K562 (cell line): ENCODE measurements around the gene ZNF628. TPM values are rescaled to one million over a fixed set of nuclear protein-coding genes. Genes with fewer than 3 reads are reported as not detected.
A peak's percentile ranks its signal among the peaks of the same experiment; 100 is the strongest.

Experiments
- CBFA2T2 ChIP-seq: fragments of 450-650 bp; conservative IDR thresholded peaks from 2 replicates; pipeline ENCODE4 v1.6.1; 2017; ENCODE audit warnings: mild to moderate bottlenecking
- CEBPB ChIP-seq: fragments of 450-650 bp; IDR thresholded peaks from 2 replicates; pipeline ENCODE4 v1.6.1; 2016; ENCODE audit warnings: missing genetic modification characterization, missing compliant biosample characterization
- CREB1 ChIP-seq, 2 experiments: sonication (generic) in 1 of 2; formaldehyde crosslinking in 1 of 2; IDR thresholded peaks; 2 replicates each; pipeline versions ENCODE4 v1.6.1 to v1.8.0; 2012 to 2022; ENCODE audit warnings: inconsistent platforms in 1 of 2, mild to moderate bottlenecking in 1 of 2, missing genetic modification reagents in 1 of 2, moderate library complexity in 1 of 2
- CREBBP ChIP-seq: IDR thresholded peaks from one replicate; pipeline ENCODE4 v1.6.1; 2012; ENCODE audit warnings: low read depth, mild to moderate bottlenecking, control low read depth, inconsistent platforms, low read length
- EP300 ChIP-seq: IDR thresholded peaks from 2 replicates; pipeline ENCODE4 v1.6.1; 2012; ENCODE audit warnings: low read length, improper control_type of control experiment
- KDM4B ChIP-seq, 2 experiments: fragments of 450-650 bp in 1 of 2; sonication (generic) in 1 of 2; IDR thresholded peaks; 2 replicates each; pipeline ENCODE4 v1.6.1; 2016 to 2017; ENCODE audit warnings: borderline replicate concordance in 2 of 2, antibody characterized with exemption in 1 of 2, low read depth in 1 of 2, mild to moderate bottlenecking in 1 of 2
- NR2C1 ChIP-seq, 2 experiments: fragments of 450-650 bp; IDR thresholded peaks; 2 replicates each; pipeline ENCODE4 v1.6.1; 2017; ENCODE audit warnings: mild to moderate bottlenecking in 2 of 2, antibody characterized with exemption in 1 of 2, inconsistent platforms in 1 of 2, missing compliant biosample characterization in 1 of 2, missing genetic modification characterization in 1 of 2
- PCBP2 ChIP-seq: fragments of 200-400 bp; formaldehyde crosslinking; IDR thresholded peaks from 2 replicates; pipeline ENCODE4 v1.6.1; 2018; ENCODE audit warnings: low read length, low read depth, mild to moderate bottlenecking, moderate library complexity; ENCODE audit not compliant: poor library complexity, severe bottlenecking
- POLR2B ChIP-seq: fragments of 450-650 bp; IDR thresholded peaks from 2 replicates; pipeline ENCODE4 v1.6.1; 2018; ENCODE audit warnings: low read depth; ENCODE audit not compliant: partially characterized antibody
- RNF219 ChIP-seq: fragments of 250-450 bp; sonication (Bioruptor Pico); IDR thresholded peaks from 2 replicates; pipeline ENCODE4 v1.5.0; 2022; ENCODE audit warnings: mild to moderate bottlenecking
- SLC30A9 ChIP-seq: fragments of 250-450 bp; sonication (Bioruptor Pico); IDR thresholded peaks from 2 replicates; pipeline ENCODE4 v1.8.0; 2022; ENCODE audit warnings: mild to moderate bottlenecking, moderate library complexity
- SMAD3 ChIP-seq: fragments of 450-650 bp; formaldehyde crosslinking; conservative IDR thresholded peaks from 2 replicates; pipeline ENCODE4 v1.4.0; 2020; ENCODE audit warnings: mild to moderate bottlenecking
- SRSF9 ChIP-seq: fragments of 200-400 bp; formaldehyde crosslinking; IDR thresholded peaks from 2 replicates; pipeline ENCODE4 v1.6.1; 2017; ENCODE audit warnings: low read depth, low read length, borderline replicate concordance
- ZBTB17 ChIP-seq: fragments of 450-650 bp; formaldehyde crosslinking; IDR thresholded peaks from 2 replicates; pipeline ENCODE4 v1.4.0; 2020; ENCODE audit warnings: mild to moderate bottlenecking
- ZNF311 ChIP-seq: fragments of 250-450 bp; sonication (Bioruptor Pico); IDR thresholded peaks from 2 replicates; pipeline ENCODE4 v1.4.0; 2020; ENCODE audit warnings: mild to moderate bottlenecking, moderate library complexity
- ZNF431 ChIP-seq: sonication (generic); formaldehyde crosslinking; IDR thresholded peaks from 2 replicates; pipeline ENCODE4 v1.8.0; 2022; ENCODE audit warnings: mild to moderate bottlenecking, missing genetic modification reagents
- ZNF780A ChIP-seq: fragments of 250-450 bp; sonication (Bioruptor Pico); IDR thresholded peaks from 2 replicates; pipeline ENCODE4 v1.5.0; 2021; ENCODE audit warnings: mild to moderate bottlenecking
- polyA plus RNA-seq, 8 experiments: library from polyadenylated mRNA; depleted of rRNA in 4 of 8; stranded (reverse) in 5 of 8; unstranded in 3 of 8; fragments of >200 nt; fragmentation: Nextera tagmentation in 2 of 8; fragmentation: Illumina TruSeq in 1 of 8; extraction: Ambion mirVana in 2 of 8; extraction: Trizol in 1 of 8; gene quantifications; 2 replicates each; pipeline versions ENCODE4 v1.2.1 to v1.2.3, GENCODE V29; 2011 to 2014; ENCODE audit warnings: inconsistent platforms in 1 of 8, missing spikeins in 1 of 8
- total RNA-seq, 7 experiments: library from RNA; depleted of rRNA in 6 of 7; stranded (reverse); fragments of >200 nt in 6 of 7; fragmentation: Illumina TruSeq in 2 of 7; extraction: Trizol in 2 of 7; gene quantifications; 2 replicates each; pipeline versions ENCODE4 v1.2.1 to v1.2.3, GENCODE V29; 2011 to 2021; ENCODE audit warnings: low replicate concordance in 1 of 7
- TF ChIP-seq, protein P1 (sequence below): fragments of 250-450 bp; sonication (Bioruptor Pico); IDR thresholded peaks from 2 replicates; pipeline ENCODE4 v1.4.0; 2020; ENCODE audit warnings: mild to moderate bottlenecking, moderate library complexity
- TF ChIP-seq, protein P2 (sequence below): fragments of 250-450 bp; sonication (Bioruptor Pico); IDR thresholded peaks from 2 replicates; pipeline ENCODE4 v1.8.0; 2021; ENCODE audit warnings: moderate library complexity, mild to moderate bottlenecking, inconsistent platforms
- TF ChIP-seq, protein P3 (sequence below): sonication (generic); formaldehyde crosslinking; IDR thresholded peaks from 2 replicates; pipeline ENCODE4 v1.8.1; 2023; ENCODE audit warnings: mild to moderate bottlenecking, missing genetic modification reagents

ZNF628 gene
- total and polyA plus RNA-seq, 9 of the 15 experiments (the other 6 are each of a cell fraction or from before 2014, with no cell fraction given), result 0.13 to 13.6 (median 2.2) TPM; not detected in 3

- no peak for TF ChIP-seq ZNF311 (CRISPR knock-in tag)
- TF ChIP-seq, protein P1, sequence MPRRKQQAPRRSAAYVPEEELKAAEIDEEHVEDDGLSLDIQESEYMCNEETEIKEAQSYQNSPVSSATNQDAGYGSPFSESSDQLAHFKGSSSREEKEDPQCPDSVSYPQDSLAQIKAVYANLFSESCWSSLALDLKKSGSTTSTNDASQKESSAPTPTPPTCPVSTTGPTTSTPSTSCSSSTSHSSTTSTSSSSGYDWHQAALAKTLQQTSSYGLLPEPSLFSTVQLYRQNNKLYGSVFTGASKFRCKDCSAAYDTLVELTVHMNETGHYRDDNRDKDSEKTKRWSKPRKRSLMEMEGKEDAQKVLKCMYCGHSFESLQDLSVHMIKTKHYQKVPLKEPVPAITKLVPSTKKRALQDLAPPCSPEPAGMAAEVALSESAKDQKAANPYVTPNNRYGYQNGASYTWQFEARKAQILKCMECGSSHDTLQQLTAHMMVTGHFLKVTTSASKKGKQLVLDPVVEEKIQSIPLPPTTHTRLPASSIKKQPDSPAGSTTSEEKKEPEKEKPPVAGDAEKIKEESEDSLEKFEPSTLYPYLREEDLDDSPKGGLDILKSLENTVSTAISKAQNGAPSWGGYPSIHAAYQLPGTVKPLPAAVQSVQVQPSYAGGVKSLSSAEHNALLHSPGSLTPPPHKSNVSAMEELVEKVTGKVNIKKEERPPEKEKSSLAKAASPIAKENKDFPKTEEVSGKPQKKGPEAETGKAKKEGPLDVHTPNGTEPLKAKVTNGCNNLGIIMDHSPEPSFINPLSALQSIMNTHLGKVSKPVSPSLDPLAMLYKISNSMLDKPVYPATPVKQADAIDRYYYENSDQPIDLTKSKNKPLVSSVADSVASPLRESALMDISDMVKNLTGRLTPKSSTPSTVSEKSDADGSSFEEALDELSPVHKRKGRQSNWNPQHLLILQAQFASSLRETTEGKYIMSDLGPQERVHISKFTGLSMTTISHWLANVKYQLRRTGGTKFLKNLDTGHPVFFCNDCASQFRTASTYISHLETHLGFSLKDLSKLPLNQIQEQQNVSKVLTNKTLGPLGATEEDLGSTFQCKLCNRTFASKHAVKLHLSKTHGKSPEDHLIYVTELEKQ (CRISPR knock-in tag), result no peak
- no peak for TF ChIP-seq SMAD3 (CRISPR knock-in tag)
- no peak for TF ChIP-seq RNF219 (CRISPR knock-in tag)
- TF ChIP-seq NR2C1 (IDR thresholded peaks at IDR 0.05), result no peak
- TF ChIP-seq NR2C1 (tag; IDR thresholded peaks at IDR 0.05), result no peak
- no peak for TF ChIP-seq SRSF9
- no peak for TF ChIP-seq KDM4B (IDR thresholded peaks at IDR 0.05; ENCODE audit: borderline replicate concordance in 2 of 2, low read depth in 1 of 2)
- TF ChIP-seq, protein P2, sequence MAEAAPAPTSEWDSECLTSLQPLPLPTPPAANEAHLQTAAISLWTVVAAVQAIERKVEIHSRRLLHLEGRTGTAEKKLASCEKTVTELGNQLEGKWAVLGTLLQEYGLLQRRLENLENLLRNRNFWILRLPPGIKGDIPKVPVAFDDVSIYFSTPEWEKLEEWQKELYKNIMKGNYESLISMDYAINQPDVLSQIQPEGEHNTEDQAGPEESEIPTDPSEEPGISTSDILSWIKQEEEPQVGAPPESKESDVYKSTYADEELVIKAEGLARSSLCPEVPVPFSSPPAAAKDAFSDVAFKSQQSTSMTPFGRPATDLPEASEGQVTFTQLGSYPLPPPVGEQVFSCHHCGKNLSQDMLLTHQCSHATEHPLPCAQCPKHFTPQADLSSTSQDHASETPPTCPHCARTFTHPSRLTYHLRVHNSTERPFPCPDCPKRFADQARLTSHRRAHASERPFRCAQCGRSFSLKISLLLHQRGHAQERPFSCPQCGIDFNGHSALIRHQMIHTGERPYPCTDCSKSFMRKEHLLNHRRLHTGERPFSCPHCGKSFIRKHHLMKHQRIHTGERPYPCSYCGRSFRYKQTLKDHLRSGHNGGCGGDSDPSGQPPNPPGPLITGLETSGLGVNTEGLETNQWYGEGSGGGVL (CRISPR knock-in tag), result no peak
- TF ChIP-seq, protein P3, sequence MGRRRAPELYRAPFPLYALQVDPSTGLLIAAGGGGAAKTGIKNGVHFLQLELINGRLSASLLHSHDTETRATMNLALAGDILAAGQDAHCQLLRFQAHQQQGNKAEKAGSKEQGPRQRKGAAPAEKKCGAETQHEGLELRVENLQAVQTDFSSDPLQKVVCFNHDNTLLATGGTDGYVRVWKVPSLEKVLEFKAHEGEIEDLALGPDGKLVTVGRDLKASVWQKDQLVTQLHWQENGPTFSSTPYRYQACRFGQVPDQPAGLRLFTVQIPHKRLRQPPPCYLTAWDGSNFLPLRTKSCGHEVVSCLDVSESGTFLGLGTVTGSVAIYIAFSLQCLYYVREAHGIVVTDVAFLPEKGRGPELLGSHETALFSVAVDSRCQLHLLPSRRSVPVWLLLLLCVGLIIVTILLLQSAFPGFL (CRISPR knock-in tag), result no peak
- TF ChIP-seq CEBPB (tag), result no peak
- TF ChIP-seq EP300, result no peak
- TF ChIP-seq ZNF780A (CRISPR knock-in tag), result no peak
- TF ChIP-seq CREBBP, result no peak
- TF ChIP-seq SLC30A9 (CRISPR knock-in tag), result no peak
- no peak for TF ChIP-seq ZNF431 (CRISPR knock-in tag)
- TF ChIP-seq POLR2B, result peak; percentile 32
- no peak for TF ChIP-seq PCBP2
- TF ChIP-seq CREB1 (IDR thresholded peaks at IDR 0.05), result no peak
- no peak for TF ChIP-seq CREB1 (CRISPR knock-in tag; IDR thresholded peaks at IDR 0.05)
- no peak for TF ChIP-seq CBFA2T2
- TF ChIP-seq ZBTB17 (CRISPR knock-in tag), result no peak
Observed at GRCh38 chr19:55440411-55441105, 35.9 kb upstream of the ZNF628 start (continued).
